ENCODE results near the gene KCND3. TPM values are rescaled to one million over a fixed set of nuclear protein-coding genes. Genes with fewer than 3 reads are reported as not detected.

KCND3 gene
- total RNA-seq, 1 experiment from 2014 or later: not detected

- Histone ChIP-seq H2AFZ (no peak overlapping the region), H3K4me1 (replicated peaks; ENCODE audit: insufficient read depth) (no peaks in the 10 kb centered on the region), H3K79me2 (ENCODE audit: low read depth) (no peaks in the 10 kb centered on the region), H4K20me1 (ENCODE audit: insufficient read depth) (no peaks in the 10 kb centered on the region), H3K4me3 (no peak overlapping the region), H3K36me3 (ENCODE audit: low read depth) (no peaks in the 10 kb centered on the region), H3F3A (ENCODE audit: insufficient read depth, low read depth) (no peaks in the 10 kb centered on the region), H3K9me3 (ENCODE audit: insufficient read depth, low read depth) (no peaks in the 10 kb centered on the region; the same call in 1 of the 2 replicates), H3K4me2 (no peak overlapping the region), H3K9me2 (ENCODE audit: insufficient read depth) (no peaks in the 10 kb centered on the region), H3K27me3 (ENCODE audit: insufficient read depth, low read depth) (peaks cover 100% of the 10 kb centered on the region), H3K27ac (no peak overlapping the region)
- BruUV-seq (replicated peaks): no TSS peak
- CTCF ChIA-PET: no interaction called here
- POLR2A ChIA-PET (ENCODE audit: unreplicated experiment): no interaction called here
- intact Hi-C loops (cut with micrococcal nuclease; ENCODE audit: unreplicated experiment): no loop called here
- no peak for DNase-seq
- TF ChIP-seq CTCF (conservative IDR thresholded peaks at IDR 0.05): no peak
- no peak for TF ChIP-seq EZH2 (IDR thresholded peaks at IDR 0.05; ENCODE audit: low read depth)
These were observed 106.9 kb downstream of the KCND3 start for GRCh38 chr1:111882559-111882958.

GRCh38 chr1:111880881-111881837, 108.3 kb downstream of the KCND3 start:
- Histone ChIP-seq H4K20me1 (ENCODE audit: insufficient read depth) (no peaks in the 10 kb centered on the region), H3K79me2 (ENCODE audit: low read depth) (no peaks in the 10 kb centered on the region), H3K36me3 (ENCODE audit: low read depth) (no peaks in the 10 kb centered on the region), H3F3A (ENCODE audit: insufficient read depth, low read depth) (no peaks in the 10 kb centered on the region), H2AFZ (no peak overlapping the region), H3K9me3 (ENCODE audit: insufficient read depth, low read depth) (no peaks in the 10 kb centered on the region; the same call in 1 of the 2 replicates), H3K9me2 (ENCODE audit: insufficient read depth) (no peaks in the 10 kb centered on the region), H3K4me1 (replicated peaks; ENCODE audit: insufficient read depth) (no peaks in the 10 kb centered on the region), H3K4me3 (no peak overlapping the region), H3K27ac (no peak overlapping the region), H3K4me2 (no peak overlapping the region), H3K27me3 (ENCODE audit: insufficient read depth, low read depth) (peaks cover 100% of the 10 kb centered on the region)
- no peak for DNase-seq
- ChIA-PET POLR2A (ENCODE audit: unreplicated experiment) (no interaction called here), CTCF (interaction anchor here (0.5 kb wide), 1 partner anchor 456 kb away, joined by 5 read pairs; no protein-coding TSS in a partner anchor)
- no TSS peak for BruUV-seq (replicated peaks)
- intact Hi-C loops (cut with micrococcal nuclease; ENCODE audit: unreplicated experiment): no loop called here
- TF ChIP-seq EZH2 (IDR thresholded peaks at IDR 0.05; ENCODE audit: low read depth) (no peak), CTCF (conservative IDR thresholded peaks at IDR 0.05) (no peak)

- CTCF ChIA-PET: no interaction called here
These were observed 110.4 kb downstream of the KCND3 start for GRCh38 chr1:111879081-111879480.

More at GRCh38 chr1:111879081-111879480, 110.4 kb downstream of the KCND3 start:
- Histone ChIP-seq H3K9me2 (ENCODE audit: insufficient read depth) (no peaks in the 10 kb centered on the region), H3K9me3 (ENCODE audit: insufficient read depth, low read depth) (no peaks in the 10 kb centered on the region), H4K20me1 (ENCODE audit: insufficient read depth) (no peaks in the 10 kb centered on the region), H3K27ac (no peak overlapping the region), H3K79me2 (ENCODE audit: low read depth) (no peaks in the 10 kb centered on the region), H3K36me3 (ENCODE audit: low read depth) (no peaks in the 10 kb centered on the region), H2AFZ (no peak overlapping the region), H3F3A (ENCODE audit: insufficient read depth, low read depth) (no peaks in the 10 kb centered on the region), H3K4me3 (no peak overlapping the region), H3K4me1 (replicated peaks; ENCODE audit: insufficient read depth) (no peaks in the 10 kb centered on the region), H3K4me2 (no peak overlapping the region), H3K27me3 (ENCODE audit: insufficient read depth, low read depth) (peaks cover 100% of the 10 kb centered on the region)
- DNase-seq: no peak
- no TSS peak for BruUV-seq (replicated peaks)
- POLR2A ChIA-PET (ENCODE audit: unreplicated experiment): no interaction called here
- no peak for TF ChIP-seq CTCF (conservative IDR thresholded peaks at IDR 0.05)
- TF ChIP-seq EZH2 (IDR thresholded peaks at IDR 0.05; ENCODE audit: low read depth): no peak
- intact Hi-C loops (cut with micrococcal nuclease; ENCODE audit: unreplicated experiment): no loop called here

Data from PC-9 (cell line).